Right atrium auricular region (tissue), 2 donors: ENCODE data around the gene CPLX3. TPM values are rescaled to one million over a fixed set of nuclear protein-coding genes. Genes with fewer than 3 reads are reported as not detected.

Source experiments
- DNase-seq: peaks from one replicate; pipeline ENCODE4 v3.0.0-alpha.2; 2019; ENCODE audit warnings: low spot score
- H3K27ac ChIP-seq, 2 donors: fragments of 200-600 bp; sonication (generic); 1 replicate in 1 of 2; 2 replicates in 1 of 2; pipeline ENCODE4 v1.5.1; 2016 to 2019
- H3K27me3 ChIP-seq, 2 donors: fragments of 200-600 bp; sonication (generic); one replicate each; pipeline versions ENCODE4 v1.5.1 to v1.6.0; 2017 to 2019
- H3K36me3 ChIP-seq: fragments of 200-600 bp; sonication (generic); one replicate; pipeline ENCODE4 v1.5.1; 2016
- H3K4me1 ChIP-seq, 2 donors: fragments of 200-600 bp; sonication (generic); one replicate each; pipeline versions ENCODE4 v1.5.1 to v1.6.0; 2017 to 2019
- H3K4me3 ChIP-seq, 2 donors: fragments of 200-600 bp; sonication (generic); 1 replicate in 1 of 2; 2 replicates in 1 of 2; pipeline ENCODE4 v1.5.1; 2017 to 2019; ENCODE audit warnings: mild to moderate bottlenecking in 1 of 2, moderate library complexity in 1 of 2
- H3K9me3 ChIP-seq, 2 donors: fragments of 200-600 bp; sonication (generic); one replicate each; pipeline ENCODE4 v1.5.1; 2019
- CTCF ChIP-seq, 2 donors: fragments of 200-600 bp; sonication (generic); IDR thresholded peaks; one replicate each; pipeline ENCODE4 v1.5.1; 2019; ENCODE audit warnings: antibody characterized with exemption in 2 of 2
- total RNA-seq, 2 donors: library from RNA; depleted of rRNA; stranded (reverse); fragments of >200 nt; gene quantifications; one replicate each; pipeline ENCODE4 v1.1.0, GENCODE V29; 2016

CPLX3 gene
- total RNA-seq, 2 donors from 2014 or later: 1.1 to 10.8 TPM

- no peaks in the 10 kb centered on the region for H3K27me3 ChIP-seq
- peaks cover 0 to 89% of the 10 kb centered on the region in 2 donors for H3K4me1 ChIP-seq
- H3K9me3 ChIP-seq: no peaks in the 10 kb centered on the region
- H3K36me3 ChIP-seq: no peaks in the 10 kb centered on the region
- no peak for TF ChIP-seq CTCF (IDR thresholded peaks at IDR 0.05)
- peak overlapping the region; percentile 91 to 92 for H3K27ac ChIP-seq
- no peak for DNase-seq
- no peak overlapping the region for H3K4me3 ChIP-seq
Observed at GRCh38 chr15:74791007-74791406, 35.4 kb upstream of the CPLX3 start.

- H3K36me3 ChIP-seq: no peaks in the 10 kb centered on the region
- H3K4me3 ChIP-seq: no peak overlapping the region
- H3K4me1 ChIP-seq: peaks cover 0 to 82% of the 10 kb centered on the region in 2 donors
- peak overlapping the region; percentile 91 to 92 for H3K27ac ChIP-seq
- no peaks in the 10 kb centered on the region for H3K27me3 ChIP-seq
- no peak for DNase-seq
- no peaks in the 10 kb centered on the region for H3K9me3 ChIP-seq
- no peak for TF ChIP-seq CTCF (IDR thresholded peaks at IDR 0.05)
Observed at GRCh38 chr15:74791667-74792066, 34.8 kb upstream of the CPLX3 start.

- H3K4me1 ChIP-seq: peaks cover 0 to 74% of the 10 kb centered on the region in 2 donors
- DNase-seq: no peak
Observed at GRCh38 chr15:74792227-74793016, 34.0 kb upstream of the CPLX3 start.

GRCh38 chr15:74793135-74794028, 33.0 kb upstream of the CPLX3 start:
- no peak for DNase-seq
- H3K9me3 ChIP-seq: no peaks in the 10 kb centered on the region
- no peaks in the 10 kb centered on the region for H3K27me3 ChIP-seq
- no peaks in the 10 kb centered on the region for H3K36me3 ChIP-seq
- H3K4me3 ChIP-seq: no peak overlapping the region
- H3K27ac ChIP-seq: peak overlapping the region; percentile 91 to 92
- TF ChIP-seq CTCF (IDR thresholded peaks at IDR 0.05): peak in 1 of 2 donors; percentile 27
- peaks cover 0 to 74% of the 10 kb centered on the region in 2 donors for H3K4me1 ChIP-seq

More at GRCh38 chr15:74792227-74793016, 34.0 kb upstream of the CPLX3 start:
- no peaks in the 10 kb centered on the region for H3K27me3 ChIP-seq
- no peaks in the 10 kb centered on the region for H3K9me3 ChIP-seq
- no peak overlapping the region for H3K4me3 ChIP-seq
- no peaks in the 10 kb centered on the region for H3K36me3 ChIP-seq
- peak overlapping the region; percentile 91 to 92 for H3K27ac ChIP-seq
- no peak for TF ChIP-seq CTCF (IDR thresholded peaks at IDR 0.05)

GRCh38 chr15:74794248-74794969, 32.0 kb upstream of the CPLX3 start:
- peaks cover 7% of the 10 kb centered on the region for H3K36me3 ChIP-seq
- H3K4me3 ChIP-seq: no peak overlapping the region
- H3K27ac ChIP-seq: peak overlapping the region in 1 of 2 donors; percentile 59
- DNase-seq: no peak
- TF ChIP-seq CTCF (IDR thresholded peaks at IDR 0.05): no peak
- H3K27me3 ChIP-seq: no peaks in the 10 kb centered on the region
- peaks cover 0 to 74% of the 10 kb centered on the region in 2 donors for H3K4me1 ChIP-seq
- H3K9me3 ChIP-seq: no peaks in the 10 kb centered on the region
